ENCODE results near the gene SYNC. TPM values are rescaled to one million over a fixed set of nuclear protein-coding genes. Genes with fewer than 3 reads are reported as not detected.
A peak's percentile ranks its signal among the peaks of the same experiment; 100 is the strongest.
"Not testable (repeated sequence)": the region's sequence is repeated elsewhere in the genome, so short reads cannot be mapped to it uniquely, and the experiment has no call there.

SYNC gene
- total RNA-seq, 1 experiment from 2014 or later: 0.20 TPM

DNA sequence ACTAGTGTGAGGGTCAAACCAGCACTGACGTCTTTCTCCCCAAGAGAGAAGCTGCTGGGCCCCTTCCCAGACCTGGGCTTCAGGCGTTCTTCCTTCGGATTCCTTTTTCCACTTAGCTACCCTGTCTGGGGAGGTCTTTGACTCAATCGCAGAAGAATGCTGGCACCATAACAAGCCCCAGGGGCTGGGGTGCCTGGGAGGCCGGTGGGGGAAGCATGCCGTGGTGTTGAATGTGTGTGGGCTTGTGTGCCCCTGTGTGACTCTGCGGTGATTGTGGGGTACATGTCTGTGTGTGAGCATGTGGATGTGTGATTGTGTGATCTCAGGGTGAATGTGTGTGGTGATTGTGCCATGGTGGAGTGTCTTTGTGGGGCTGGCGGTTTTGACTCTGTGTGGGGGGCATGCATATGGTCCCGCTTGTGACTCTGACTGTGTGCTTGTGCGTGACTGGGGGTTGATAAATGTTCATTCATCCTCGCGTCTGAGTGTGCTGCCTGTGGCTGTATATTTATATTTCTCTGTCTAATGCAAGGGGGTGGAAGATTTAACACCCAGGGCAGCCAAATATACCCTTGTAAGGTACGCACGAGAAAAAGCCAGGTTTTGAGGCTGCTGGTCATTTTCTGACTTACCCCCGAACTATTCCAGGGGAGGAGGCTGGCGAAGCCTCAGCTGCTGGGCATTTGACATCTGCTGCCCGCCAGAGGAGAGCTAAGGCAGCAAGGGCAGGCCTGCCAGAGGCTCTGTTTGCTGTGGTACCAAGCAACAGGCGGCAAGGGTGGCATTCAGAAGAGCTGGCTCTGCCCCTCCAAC, 1.1 kb upstream of the SYNC start:
- TF ChIP-seq, protein P1, sequence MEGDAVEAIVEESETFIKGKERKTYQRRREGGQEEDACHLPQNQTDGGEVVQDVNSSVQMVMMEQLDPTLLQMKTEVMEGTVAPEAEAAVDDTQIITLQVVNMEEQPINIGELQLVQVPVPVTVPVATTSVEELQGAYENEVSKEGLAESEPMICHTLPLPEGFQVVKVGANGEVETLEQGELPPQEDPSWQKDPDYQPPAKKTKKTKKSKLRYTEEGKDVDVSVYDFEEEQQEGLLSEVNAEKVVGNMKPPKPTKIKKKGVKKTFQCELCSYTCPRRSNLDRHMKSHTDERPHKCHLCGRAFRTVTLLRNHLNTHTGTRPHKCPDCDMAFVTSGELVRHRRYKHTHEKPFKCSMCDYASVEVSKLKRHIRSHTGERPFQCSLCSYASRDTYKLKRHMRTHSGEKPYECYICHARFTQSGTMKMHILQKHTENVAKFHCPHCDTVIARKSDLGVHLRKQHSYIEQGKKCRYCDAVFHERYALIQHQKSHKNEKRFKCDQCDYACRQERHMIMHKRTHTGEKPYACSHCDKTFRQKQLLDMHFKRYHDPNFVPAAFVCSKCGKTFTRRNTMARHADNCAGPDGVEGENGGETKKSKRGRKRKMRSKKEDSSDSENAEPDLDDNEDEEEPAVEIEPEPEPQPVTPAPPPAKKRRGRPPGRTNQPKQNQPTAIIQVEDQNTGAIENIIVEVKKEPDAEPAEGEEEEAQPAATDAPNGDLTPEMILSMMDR (IDR thresholded peaks at IDR 0.05; ENCODE audit: insufficient read depth in 1 of 2, low read depth in 1 of 2, low read length in 1 of 2, severe bottlenecking in 1 of 2, unreplicated experiment in 1 of 2): no peak
- H3K36me3 Mint-ChIP-seq (ENCODE audit: insufficient read depth, unreplicated experiment): no peaks in the 10 kb centered on the region
- no peak overlapping the region for H3K4me3 ChIP-seq (ENCODE audit: low read depth, low read length)
- H3K4me1 Mint-ChIP-seq (ENCODE audit: low read depth, unreplicated experiment): peaks cover 7% of the 10 kb centered on the region
- H3K27ac Mint-ChIP-seq (ENCODE audit: unreplicated experiment): no peak overlapping the region
- DNase-seq: no peak
- intact Hi-C loops (cut with micrococcal nuclease; ENCODE audit: unreplicated experiment): no loop called here
- no peaks in the 10 kb centered on the region for H3K9me3 ChIP-seq
- no peaks in the 10 kb centered on the region for H3K27me3 ChIP-seq (replicated peaks; ENCODE audit: control insufficient read depth, insufficient read depth, low read length)
- no peaks in the 10 kb centered on the region for H3K4me1 ChIP-seq
- no TSS peak for BruUV-seq (replicated peaks)
- H3K27me3 Mint-ChIP-seq (ENCODE audit: insufficient read depth, unreplicated experiment): no peaks in the 10 kb centered on the region
- peak overlapping the region; percentile 70 for H3K4me3 Mint-ChIP-seq (ENCODE audit: unreplicated experiment)
- no peaks in the 10 kb centered on the region for H3K36me3 ChIP-seq (ENCODE audit: control insufficient read depth, insufficient read depth, low read length)
- H3K9me3 Mint-ChIP-seq (ENCODE audit: unreplicated experiment): no peaks in the 10 kb centered on the region
- CTCF ChIA-PET: interaction anchor here (0.6 kb wide), 1 partner anchor 931 kb away, joined by 3 read pairs; no protein-coding TSS in a partner anchor
- POLR2A ChIA-PET: no interaction called here

DNA sequence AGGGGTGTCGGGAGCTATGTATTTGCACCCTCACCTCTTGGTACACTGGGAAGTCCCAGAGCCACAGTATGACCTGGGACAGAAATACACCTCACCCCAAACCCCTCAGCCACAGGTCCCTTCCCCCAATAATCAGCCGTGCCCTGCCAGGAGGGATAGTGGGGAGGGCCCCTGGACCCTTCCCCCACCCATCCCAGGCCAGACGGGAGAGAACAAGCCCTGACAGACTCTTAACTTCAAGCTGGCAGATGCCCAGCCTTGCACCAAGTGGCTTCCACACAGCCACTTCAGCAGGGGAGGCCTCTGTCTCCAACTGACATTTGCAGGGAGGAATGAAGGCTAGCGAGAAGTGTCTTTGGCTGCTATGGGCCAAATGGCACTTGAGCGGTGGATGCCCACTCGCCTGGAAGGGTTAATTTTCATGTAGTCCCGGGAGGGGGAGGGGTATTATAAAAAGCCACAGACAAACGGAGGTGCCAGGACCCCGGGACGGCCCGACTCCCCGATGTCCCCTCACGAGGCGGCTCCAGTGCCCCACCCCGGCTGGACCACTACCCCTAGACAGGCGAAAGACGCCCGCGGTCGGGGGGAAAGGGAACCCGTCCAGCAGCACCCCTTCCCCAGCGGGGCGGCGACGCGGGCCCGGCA, 495 bp downstream of the SYNC start:
- TF ChIP-seq, protein P1 (IDR thresholded peaks at IDR 0.05; ENCODE audit: insufficient read depth in 1 of 2, low read depth in 1 of 2, low read length in 1 of 2, severe bottlenecking in 1 of 2, unreplicated experiment in 1 of 2): no peak
- peaks cover 7% of the 10 kb centered on the region for H3K4me1 Mint-ChIP-seq (ENCODE audit: low read depth, unreplicated experiment)
- no peak overlapping the region for H3K27ac Mint-ChIP-seq (ENCODE audit: unreplicated experiment)
- intact Hi-C loops (cut with micrococcal nuclease; ENCODE audit: unreplicated experiment): no loop called here
- no peaks in the 10 kb centered on the region for H3K4me1 ChIP-seq
- H3K9me3 Mint-ChIP-seq (ENCODE audit: unreplicated experiment): no peaks in the 10 kb centered on the region
- H3K9me3 ChIP-seq: no peaks in the 10 kb centered on the region
- ChIA-PET POLR2A (no interaction called here), CTCF (interaction anchor here (0.6 kb wide), 1 partner anchor 182 kb away, joined by 3 read pairs; no protein-coding TSS in a partner anchor)
- H3K4me3 ChIP-seq (ENCODE audit: low read depth, low read length): peak overlapping the region; percentile 39
- H3K27me3 ChIP-seq (replicated peaks; ENCODE audit: control insufficient read depth, insufficient read depth, low read length): no peaks in the 10 kb centered on the region
- no peaks in the 10 kb centered on the region for H3K36me3 Mint-ChIP-seq (ENCODE audit: insufficient read depth, unreplicated experiment)
- H3K27me3 Mint-ChIP-seq (ENCODE audit: insufficient read depth, unreplicated experiment): no peaks in the 10 kb centered on the region
- no peaks in the 10 kb centered on the region for H3K36me3 ChIP-seq (ENCODE audit: control insufficient read depth, insufficient read depth, low read length)
- DNase-seq: no peak
- BruUV-seq (replicated peaks): no TSS peak
- peak overlapping the region; percentile 61 for H3K4me3 Mint-ChIP-seq (ENCODE audit: unreplicated experiment)

DNA sequence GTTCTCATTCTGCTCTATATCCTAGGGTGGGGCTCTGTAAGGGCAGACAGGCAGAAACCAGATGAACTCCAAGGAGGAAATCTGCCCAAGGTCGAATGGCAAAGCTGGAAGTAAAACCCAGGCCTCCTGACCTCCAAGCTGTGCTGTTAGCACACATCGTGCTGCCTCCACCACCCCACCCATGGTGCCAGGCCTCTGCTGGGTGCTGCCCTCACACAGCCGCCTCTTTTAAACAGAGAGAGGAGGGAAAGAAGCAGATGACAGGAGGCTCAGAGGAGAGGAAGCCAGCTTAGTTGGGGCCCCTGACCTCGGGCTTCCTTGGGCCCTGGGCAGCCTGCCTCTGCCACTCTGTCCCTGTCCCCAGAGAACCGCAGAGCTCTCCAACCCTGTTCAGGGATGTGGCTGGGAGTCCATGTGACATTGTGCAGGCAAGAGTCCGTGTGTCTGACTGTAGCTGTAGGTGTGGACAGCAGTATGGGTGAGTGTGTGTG, 1.1 kb downstream of the SYNC start:
- Mint-ChIP-seq H3K27ac (ENCODE audit: unreplicated experiment) (no peak overlapping the region), H3K27me3 (ENCODE audit: insufficient read depth, unreplicated experiment) (no peaks in the 10 kb centered on the region), H3K36me3 (ENCODE audit: insufficient read depth, unreplicated experiment) (no peaks in the 10 kb centered on the region), H3K4me3 (ENCODE audit: unreplicated experiment) (peak overlapping the region; percentile 61), H3K9me3 (ENCODE audit: unreplicated experiment) (no peaks in the 10 kb centered on the region), H3K4me1 (ENCODE audit: low read depth, unreplicated experiment) (peaks cover 7% of the 10 kb centered on the region)
- TF ChIP-seq, protein P1 (IDR thresholded peaks at IDR 0.05; ENCODE audit: insufficient read depth in 1 of 2, low read depth in 1 of 2, low read length in 1 of 2, severe bottlenecking in 1 of 2, unreplicated experiment in 1 of 2): no peak
- Histone ChIP-seq H3K36me3 (ENCODE audit: control insufficient read depth, insufficient read depth, low read length) (no peaks in the 10 kb centered on the region), H3K4me1 (no peaks in the 10 kb centered on the region), H3K27me3 (replicated peaks; ENCODE audit: control insufficient read depth, insufficient read depth, low read length) (no peaks in the 10 kb centered on the region), H3K4me3 (ENCODE audit: low read depth, low read length) (no peak overlapping the region), H3K9me3 (no peaks in the 10 kb centered on the region)
- ChIA-PET CTCF (no interaction called here), POLR2A (no interaction called here)
- BruUV-seq (replicated peaks): no TSS peak
- intact Hi-C loops (cut with micrococcal nuclease; ENCODE audit: unreplicated experiment): no loop called here
- DNase-seq: no peak

DNA sequence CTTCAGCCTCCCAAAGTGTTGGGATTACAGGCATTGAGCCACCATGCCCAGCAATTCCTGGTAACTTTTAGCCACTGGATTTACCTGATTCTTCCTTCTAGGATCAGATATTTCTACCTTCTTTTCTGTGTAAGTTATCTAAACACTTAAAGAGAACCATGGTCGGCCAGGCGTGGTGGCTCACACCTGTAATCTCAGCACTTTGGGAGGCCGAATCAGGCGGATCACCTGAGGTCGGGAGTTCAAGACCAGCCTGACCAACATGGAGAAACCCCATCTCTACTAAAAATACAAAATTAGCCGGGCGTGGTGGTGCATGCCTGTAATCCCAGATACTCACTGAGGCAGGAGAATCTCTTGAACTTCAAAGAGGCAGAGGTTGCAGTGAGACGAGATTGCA, 5.6 kb downstream of the SYNC start:
- POLR2A ChIA-PET, CTCF ChIA-PET: not testable (repeated sequence)

More for the DNA sequence above, 5.6 kb downstream of the SYNC start:
- H3K27me3 ChIP-seq (replicated peaks; ENCODE audit: control insufficient read depth, insufficient read depth, low read length); intact Hi-C loops (cut with micrococcal nuclease; ENCODE audit: unreplicated experiment); H3K4me1 ChIP-seq; H3K36me3 Mint-ChIP-seq (ENCODE audit: insufficient read depth, unreplicated experiment); H3K36me3 ChIP-seq (ENCODE audit: control insufficient read depth, insufficient read depth, low read length); H3K27ac Mint-ChIP-seq (ENCODE audit: unreplicated experiment); H3K27me3 Mint-ChIP-seq (ENCODE audit: insufficient read depth, unreplicated experiment); H3K9me3 Mint-ChIP-seq (ENCODE audit: unreplicated experiment); H3K4me3 Mint-ChIP-seq (ENCODE audit: unreplicated experiment); H3K9me3 ChIP-seq; H3K4me3 ChIP-seq (ENCODE audit: low read depth, low read length); BruUV-seq (replicated peaks); H3K4me1 Mint-ChIP-seq (ENCODE audit: low read depth, unreplicated experiment); DNase-seq: not testable (repeated sequence)
